Measurements from ENCODE around the gene ADARB2.

- TF ChIP-seq EZH2 (IDR thresholded peaks at IDR 0.05; ENCODE audit: insufficient read depth, poor library complexity, severe bottlenecking) (no peak), EZH2phosphoT487 (IDR thresholded peaks at IDR 0.05; ENCODE audit: insufficient read depth, low read depth) (no peak)
Observed at GRCh38 chr10:1785835-1786234, 48.5 kb upstream of the ADARB2 start.
